ENCODE data around the gene THSD4. TPM values are rescaled to one million over a fixed set of nuclear protein-coding genes. Genes with fewer than 3 reads are reported as not detected.

THSD4 gene
- total and polyA plus RNA-seq, 2 of the 8 experiments (the other 6 are each of a cell fraction or from before 2014, with no cell fraction given), result 2.5 to 6.2 TPM

DNA sequence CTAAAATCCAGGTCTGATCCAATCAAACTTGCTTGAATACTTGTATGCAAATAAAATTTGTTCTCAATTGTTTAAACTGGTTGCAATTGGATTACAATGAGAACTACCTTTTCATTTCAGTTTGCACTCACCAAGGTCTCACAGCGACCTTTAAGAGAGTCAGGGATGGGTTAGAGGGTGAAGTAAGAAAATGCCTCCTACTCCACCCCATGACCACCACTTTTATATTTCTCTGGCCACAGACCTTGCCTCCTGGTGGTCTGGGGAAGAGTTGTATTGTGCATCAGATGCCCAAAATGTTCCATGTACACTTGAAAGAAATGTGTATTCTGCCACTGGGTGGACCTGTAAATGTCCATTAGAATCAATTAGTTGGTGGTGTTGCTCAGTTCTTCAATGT is 16.4 kb upstream of the THSD4 start:
- Histone ChIP-seq H2BK12ac (ENCODE audit: low read depth, low read length) (no peak overlapping the region), H3K36me3 (ENCODE audit: control insufficient read depth in 2 of 4, insufficient read depth in 4 of 4, low read length in 3 of 4) (no peaks in the 10 kb centered on the region), H3K27ac (ENCODE audit: low read depth, low read length) (no peak overlapping the region), H2BK20ac (ENCODE audit: low read length) (no peak overlapping the region), H3K9ac (replicated peaks in 1 of 4; ENCODE audit: extremely low read depth in 1 of 4, low read depth in 3 of 4, low read length in 3 of 4) (no peak overlapping the region), H2BK120ac (replicated peaks; ENCODE audit: low read depth, low read length) (no peak overlapping the region), H4K8ac (ENCODE audit: extremely low read depth, insufficient read depth, low read length) (no peak overlapping the region), H3K27me3 (replicated peaks in 1 of 4; ENCODE audit: control insufficient read depth in 3 of 4, extremely low read depth in 1 of 4, insufficient read depth in 3 of 4, low read length in 3 of 4) (peaks cover 0 to 1% (median 0%) of the 10 kb centered on the region in 4 experiments; a peak in 2 of 7 replicates), H3K23me2 (ENCODE audit: low read depth, low read length) (no peaks in the 10 kb centered on the region), H3K79me1 (ENCODE audit: low read depth, low read length) (no peaks in the 10 kb centered on the region), H3K56ac (replicated peaks; ENCODE audit: insufficient read length, low read depth, low read length) (no peak overlapping the region), H3K4me3 (ENCODE audit: extremely low read depth in 1 of 4, insufficient read depth in 2 of 4, low read depth in 3 of 4, low read length in 4 of 4) (no peak overlapping the region), H3K79me2 (ENCODE audit: control insufficient read depth in 1 of 2, insufficient read depth in 2 of 2, low read length in 2 of 2) (no peaks in the 10 kb centered on the region), H3K14ac (ENCODE audit: insufficient read length) (no peak overlapping the region), H4K91ac (replicated peaks; ENCODE audit: insufficient read length, low read length) (no peak overlapping the region), H3K4ac (replicated peaks; ENCODE audit: insufficient read length, low read depth, low read length) (no peak overlapping the region), H3K23ac (ENCODE audit: insufficient read length) (no peak overlapping the region), H2AFZ (ENCODE audit: low read length) (no peak overlapping the region), H4K20me1 (replicated peaks in 1 of 2; ENCODE audit: control insufficient read depth in 1 of 2, insufficient read depth in 2 of 2, low read length in 2 of 2) (no peaks in the 10 kb centered on the region), H2BK5ac (ENCODE audit: low read depth, low read length) (no peak overlapping the region), H2BK15ac (ENCODE audit: low read length) (no peak overlapping the region), H3K18ac (ENCODE audit: extremely low read depth, low read length) (no peak overlapping the region), H4K5ac (ENCODE audit: insufficient read length, low read depth, low read length) (no peak overlapping the region), H2AK5ac (ENCODE audit: low read depth, low read length) (no peak overlapping the region), H3K4me2 (ENCODE audit: insufficient read depth in 1 of 2, low read depth in 2 of 2, low read length in 2 of 2) (no peak overlapping the region), H3K4me1 (replicated peaks in 1 of 4; ENCODE audit: control insufficient read depth in 3 of 4, insufficient read depth in 4 of 4, low read length in 3 of 4) (no peaks in the 10 kb centered on the region), H3K9me3 (ENCODE audit: insufficient read depth in 2 of 2, low read depth in 1 of 2, low read length in 1 of 2) (no peaks in the 10 kb centered on the region)
- DNase-seq (ENCODE audit: low read depth in 1 of 2, low spot score in 2 of 2) (no peak), FAIRE-seq (no peak)
- POLR2A ChIA-PET (ENCODE audit: partially characterized antibody), result no interaction called here
- 71% methylated on average over 1 of the region's 1 CpG; no CpG with 5 or more reads in 1 of the 2 experiments for WGBS, 2 experiments (ENCODE audit: extremely low coverage in 1 of 2, insufficient coverage in 1 of 2, insufficient read length in 1 of 2, insufficient replicate concordance in 2 of 2, low coverage in 1 of 2, low lambda C conversion rate in 2 of 2, missing lambda C conversion rate in 1 of 2)
- CTCF ChIA-PET (ENCODE audit: partially characterized antibody), result no interaction called here
- TF ChIP-seq MAFK (IDR thresholded peaks at IDR 0.05; ENCODE audit: low read depth, low read length) (no peak), TAF1 (IDR thresholded peaks at IDR 0.05; ENCODE audit: low read depth, low read length) (no peak), EP300 (IDR thresholded peaks at IDR 0.05; ENCODE audit: borderline replicate concordance in 1 of 2, low read depth in 2 of 2, low read length in 2 of 2) (no peak), ATF3 (IDR thresholded peaks at IDR 0.05; ENCODE audit: insufficient read depth, low read depth, low read length) (no peak), EZH2 (IDR thresholded peaks at IDR 0.05; ENCODE audit: low read depth, low read length, severe bottlenecking) (no peak), SAP30 (IDR thresholded peaks at IDR 0.05; ENCODE audit: insufficient read depth, insufficient replicate concordance, low read length) (no peak), KDM1A (IDR thresholded peaks at IDR 0.05; ENCODE audit: borderline replicate concordance, low read length) (no peak), RAD21 (IDR thresholded peaks at IDR 0.05 in 1 of 2, conservative IDR thresholded peaks at IDR 0.05 in 1 of 2; ENCODE audit: low read depth in 2 of 2, low read length in 2 of 2) (no peak), CHD2 (IDR thresholded peaks at IDR 0.05; ENCODE audit: low read length) (no peak), USF2 (IDR thresholded peaks at IDR 0.05; ENCODE audit: low read length) (no peak), CEBPB (IDR thresholded peaks at IDR 0.05; ENCODE audit: low read depth, low read length) (no peak), PHF8 (conservative IDR thresholded peaks at IDR 0.05; ENCODE audit: low read depth, low read length) (no peak)

Measured in H1 (cell line).